Neuronal stem cell (in vitro differentiated cells): ENCODE results near the gene BCAS3.

Source experiments
- DNase-seq: peaks from one replicate; pipeline ENCODE4 v3.0.0-alpha.2; 2013; ENCODE audit warnings: low spot score
- H2AFZ ChIP-seq: one replicate; pipeline ENCODE4 v1.6.1; 2013; ENCODE audit warnings: mild to moderate bottlenecking, low read length, inconsistent platforms
- H2AK5ac ChIP-seq: 2 replicates; pipeline ENCODE4 v1.6.1; 2013; ENCODE audit warnings: low read depth, mild to moderate bottlenecking, inconsistent platforms, low read length, moderate library complexity, mixed read lengths
- H2BK120ac ChIP-seq: 2 replicates; pipeline ENCODE4 v1.6.1; 2013; ENCODE audit warnings: low read depth, mild to moderate bottlenecking, inconsistent platforms, low read length, moderate library complexity, mixed read lengths
- H2BK12ac ChIP-seq: one replicate; pipeline ENCODE4 v1.6.1; 2013; ENCODE audit warnings: low read length, inconsistent platforms
- H2BK15ac ChIP-seq: 2 replicates; pipeline ENCODE4 v1.6.1; 2013; ENCODE audit warnings: mild to moderate bottlenecking, low read length, inconsistent platforms, mixed read lengths
- H2BK5ac ChIP-seq: one replicate; pipeline ENCODE4 v1.6.1; 2013; ENCODE audit warnings: inconsistent platforms, mild to moderate bottlenecking, low read length, moderate library complexity
- H3K14ac ChIP-seq: one replicate; pipeline ENCODE4 v1.6.1; 2013; ENCODE audit warnings: low read length, inconsistent platforms
- H3K18ac ChIP-seq: 2 replicates; pipeline ENCODE4 v1.6.1; 2013; ENCODE audit warnings: low read length, inconsistent platforms
- H3K23ac ChIP-seq: 2 replicates; pipeline ENCODE4 v1.6.1; 2013; ENCODE audit warnings: low read depth, mild to moderate bottlenecking, mixed read lengths, low read length, inconsistent platforms; ENCODE audit not compliant: poor library complexity
- H3K27ac ChIP-seq: replicated peaks from 3 replicates; pipeline ENCODE4 v1.5.1; 2013; ENCODE audit warnings: low read length, inconsistent platforms
- H3K27me3 ChIP-seq, 3 experiments: 2 replicates each; pipeline ENCODE4 v1.6.1; 2013; ENCODE audit warnings: low read length in 3 of 3, mild to moderate bottlenecking in 2 of 3, inconsistent platforms in 1 of 3, low read depth in 1 of 3, mixed read lengths in 1 of 3, moderate library complexity in 1 of 3; ENCODE audit not compliant: control insufficient read depth in 3 of 3, insufficient read depth in 3 of 3
- H3K36me3 ChIP-seq, 2 donors: replicated peaks in 1 of 2; 2 replicates each; pipeline ENCODE4 v1.6.1; 2013; ENCODE audit warnings: low read length in 2 of 2; ENCODE audit not compliant: control insufficient read depth in 2 of 2, insufficient read depth in 2 of 2
- H3K4ac ChIP-seq: 2 replicates; pipeline ENCODE4 v1.6.1; 2013; ENCODE audit warnings: inconsistent platforms, mild to moderate bottlenecking, low read length, moderate library complexity
- H3K4me1 ChIP-seq, 2 donors: 1 replicate in 1 of 2; 2 replicates in 1 of 2; pipeline ENCODE4 v1.6.1; 2013; ENCODE audit warnings: low read length in 2 of 2, low read depth in 1 of 2; ENCODE audit not compliant: control insufficient read depth in 2 of 2, insufficient read depth in 1 of 2
- H3K4me2 ChIP-seq: one replicate; pipeline ENCODE4 v1.6.1; 2013; ENCODE audit warnings: mild to moderate bottlenecking, low read length, inconsistent platforms; ENCODE audit not compliant: insufficient read depth, poor library complexity, severe bottlenecking
- H3K4me3 ChIP-seq, 2 donors: 2 replicates each; pipeline ENCODE4 v1.5.1; 2013; ENCODE audit warnings: low read length in 2 of 2, mild to moderate bottlenecking in 2 of 2, inconsistent platforms in 1 of 2, moderate library complexity in 1 of 2
- H3K79me1 ChIP-seq: one replicate; pipeline ENCODE4 v1.6.1; 2013; ENCODE audit warnings: low read depth, mild to moderate bottlenecking, inconsistent platforms, low read length, moderate library complexity
- H3K9ac ChIP-seq: one replicate; pipeline ENCODE4 v1.6.1; 2013; ENCODE audit warnings: mild to moderate bottlenecking, low read depth, low read length, inconsistent platforms; ENCODE audit not compliant: poor library complexity
- H3K9me3 ChIP-seq, 2 donors: replicated peaks in 1 of 2; 2 replicates each; pipeline versions ENCODE3 to v1.6.1; 2013; ENCODE audit warnings: low read length in 2 of 2, mild to moderate bottlenecking in 2 of 2, inconsistent platforms in 1 of 2, low read depth in 1 of 2, mixed read lengths in 1 of 2, moderate library complexity in 1 of 2; ENCODE audit not compliant: control insufficient read depth in 2 of 2, insufficient read depth in 1 of 2
- H4K8ac ChIP-seq: one replicate; pipeline ENCODE4 v1.6.1; 2013; ENCODE audit warnings: low read depth, mild to moderate bottlenecking, inconsistent platforms, low read length, moderate library complexity
- H4K91ac ChIP-seq: one replicate; pipeline ENCODE4 v1.6.1; 2013; ENCODE audit warnings: low read length, low read depth, mild to moderate bottlenecking, inconsistent platforms; ENCODE audit not compliant: poor library complexity
- whole genome bisulfite sequencing, 2 donors: extraction: QIAGEN DNeasy Blood & Tissue Kit; methylation state at CpG; one replicate each; pipeline ENCODE4 v1.1.7; 2013; ENCODE audit warnings: missing lambda C conversion rate in 2 of 2, mixed read lengths in 1 of 2; ENCODE audit not compliant: insufficient read length in 2 of 2, insufficient replicate concordance in 1 of 2; ENCODE audit errors: extremely low coverage in 2 of 2; 5-methylcytosine and 5-hydroxymethylcytosine counted together

BCAS3 gene

GRCh38 chr17:60846175-60846574, 168.5 kb downstream of the BCAS3 start:
- H3K27me3 ChIP-seq: no peaks in the 10 kb centered on the region
- H3K4me1 ChIP-seq: no peaks in the 10 kb centered on the region
- no peak overlapping the region for H2BK120ac ChIP-seq
- no peak overlapping the region for H3K23ac ChIP-seq
- H3K18ac ChIP-seq: no peak overlapping the region
- no peak overlapping the region for H2AFZ ChIP-seq
- H3K9ac ChIP-seq: no peak overlapping the region
- no peak overlapping the region for H3K4me3 ChIP-seq
- no peak overlapping the region for H3K4me2 ChIP-seq
- no peak overlapping the region for H3K27ac ChIP-seq
- no peak overlapping the region for H2BK12ac ChIP-seq
- H3K9me3 ChIP-seq: no peaks in the 10 kb centered on the region
- H3K14ac ChIP-seq: no peak overlapping the region
- WGBS, 2 donors: no CpG with 5 or more reads among the region's 1 CpG
- no peak overlapping the region for H4K91ac ChIP-seq
- no peak for DNase-seq
- no peak overlapping the region for H2BK5ac ChIP-seq
- no peak overlapping the region for H2BK15ac ChIP-seq
- H3K79me1 ChIP-seq: no peaks in the 10 kb centered on the region
- H4K8ac ChIP-seq: no peak overlapping the region
- no peak overlapping the region for H2AK5ac ChIP-seq
- H3K36me3 ChIP-seq: no peaks in the 10 kb centered on the region
- no peak overlapping the region for H3K4ac ChIP-seq

DNA sequence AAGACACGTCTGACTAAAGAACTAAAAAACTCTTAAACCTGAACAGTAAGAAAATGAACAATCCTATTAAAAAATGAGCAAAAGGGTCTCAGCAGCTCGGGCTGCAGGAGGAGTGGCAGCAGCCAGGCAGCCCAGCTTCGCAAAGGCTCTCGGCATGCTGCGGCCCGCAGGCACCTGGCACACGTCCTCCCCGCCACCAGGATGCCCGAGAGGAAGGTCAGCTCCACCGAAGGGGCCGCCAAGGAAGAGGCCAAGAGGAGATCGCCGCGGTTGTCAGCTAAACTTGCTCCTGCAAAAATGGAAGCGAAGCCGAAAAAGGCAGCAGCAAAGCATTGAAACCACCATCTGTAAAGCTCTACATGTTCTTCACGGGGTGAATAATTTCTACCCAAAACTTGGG, 173.5 kb downstream of the BCAS3 start:
- WGBS, 2 donors: no CpG with 5 or more reads among the region's 17 CpGs
- H3K36me3 ChIP-seq: no peaks in the 10 kb centered on the region
- no peak overlapping the region for H3K9ac ChIP-seq
- H3K9me3 ChIP-seq: no peaks in the 10 kb centered on the region
- no peak overlapping the region for H3K4ac ChIP-seq
- no peak overlapping the region for H2BK120ac ChIP-seq
- no peaks in the 10 kb centered on the region for H3K79me1 ChIP-seq
- DNase-seq: no peak
- no peak overlapping the region for H3K27ac ChIP-seq
- no peak overlapping the region for H2BK15ac ChIP-seq
- H2BK12ac ChIP-seq: no peak overlapping the region
- peak overlapping the region; percentile 35 for H3K18ac ChIP-seq
- H4K8ac ChIP-seq: no peak overlapping the region
- H3K4me2 ChIP-seq: no peak overlapping the region
- no peak overlapping the region for H3K4me3 ChIP-seq
- H2AK5ac ChIP-seq: no peak overlapping the region
- no peak overlapping the region for H2AFZ ChIP-seq
- no peak overlapping the region for H4K91ac ChIP-seq
- H3K14ac ChIP-seq: no peak overlapping the region
- H3K23ac ChIP-seq: no peak overlapping the region
- no peaks in the 10 kb centered on the region for H3K27me3 ChIP-seq
- no peaks in the 10 kb centered on the region for H3K4me1 ChIP-seq
- H2BK5ac ChIP-seq: no peak overlapping the region

DNA sequence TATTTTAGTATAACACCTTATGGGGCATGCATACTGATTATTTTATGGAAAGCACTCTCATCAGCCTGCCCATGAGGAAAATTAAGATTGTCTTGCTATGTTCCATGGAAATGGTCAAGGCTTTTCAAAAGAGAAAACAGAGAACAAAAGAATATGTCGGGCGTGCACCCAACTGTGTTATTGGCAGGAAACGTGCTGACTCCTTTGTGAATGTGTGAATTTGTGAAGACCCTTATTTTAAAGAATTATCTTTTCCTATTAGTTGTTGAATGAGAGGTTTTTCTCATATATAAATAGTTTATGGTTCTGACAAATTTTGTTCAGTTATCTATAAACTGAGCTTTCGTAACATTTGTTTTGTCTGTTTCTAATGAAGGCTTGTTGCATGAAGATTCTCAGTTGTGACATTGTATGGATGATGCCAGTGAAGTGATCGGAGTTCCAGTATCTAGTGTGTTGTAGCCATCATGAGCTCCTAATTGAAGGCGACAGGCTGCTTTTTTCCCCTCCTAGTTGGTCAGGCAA, 180.0 kb downstream of the BCAS3 start:
- H3K18ac ChIP-seq: no peak overlapping the region
- no CpG with 5 or more reads among the region's 6 CpGs for WGBS, 2 donors
- H3K27ac ChIP-seq: no peak overlapping the region
- H3K9ac ChIP-seq: no peak overlapping the region
- DNase-seq: no peak
- peaks cover 0 to 12% of the 10 kb centered on the region in 2 donors for H3K9me3 ChIP-seq
- no peak overlapping the region for H2AK5ac ChIP-seq
- H3K79me1 ChIP-seq: no peaks in the 10 kb centered on the region
- H2BK120ac ChIP-seq: no peak overlapping the region
- no peak overlapping the region for H3K4ac ChIP-seq
- no peak overlapping the region for H3K4me2 ChIP-seq
- no peak overlapping the region for H2BK5ac ChIP-seq
- H4K91ac ChIP-seq: no peak overlapping the region
- H3K4me1 ChIP-seq: no peaks in the 10 kb centered on the region
- no peaks in the 10 kb centered on the region for H3K27me3 ChIP-seq
- H3K23ac ChIP-seq: no peak overlapping the region
- no peak overlapping the region for H2BK12ac ChIP-seq
- H3K14ac ChIP-seq: no peak overlapping the region
- H2AFZ ChIP-seq: peak overlapping the region; percentile 48
- H4K8ac ChIP-seq: no peak overlapping the region
- H2BK15ac ChIP-seq: no peak overlapping the region
- H3K4me3 ChIP-seq: no peak overlapping the region
- H3K36me3 ChIP-seq: no peaks in the 10 kb centered on the region

- no peak overlapping the region for H3K18ac ChIP-seq
- H2BK5ac ChIP-seq: no peak overlapping the region
- H3K9me3 ChIP-seq: peaks cover 0 to 12% of the 10 kb centered on the region in 2 donors
- H3K27ac ChIP-seq: no peak overlapping the region
- no peak overlapping the region for H3K4me3 ChIP-seq
- H3K23ac ChIP-seq: no peak overlapping the region
- no peak overlapping the region for H3K14ac ChIP-seq
- H2BK120ac ChIP-seq: no peak overlapping the region
- no peak overlapping the region for H3K4me2 ChIP-seq
- H3K79me1 ChIP-seq: no peaks in the 10 kb centered on the region
- H4K91ac ChIP-seq: no peak overlapping the region
- no peak overlapping the region for H3K4ac ChIP-seq
- no peak for DNase-seq
- no peaks in the 10 kb centered on the region for H3K4me1 ChIP-seq
- no peak overlapping the region for H2AFZ ChIP-seq
- no peak overlapping the region for H3K9ac ChIP-seq
- H2BK15ac ChIP-seq: no peak overlapping the region
- H2AK5ac ChIP-seq: no peak overlapping the region
- no peak overlapping the region for H4K8ac ChIP-seq
- H3K27me3 ChIP-seq: no peaks in the 10 kb centered on the region
- no peak overlapping the region for H2BK12ac ChIP-seq
- H3K36me3 ChIP-seq: no peaks in the 10 kb centered on the region
Observed at GRCh38 chr17:60862482-60862881, 184.8 kb downstream of the BCAS3 start.
